Measurements from ENCODE around the gene GALNT15.

- no peak for TF ChIP-seq CTCF (IDR thresholded peaks at IDR 0.05)
- no peak for TF ChIP-seq EP300 (IDR thresholded peaks at IDR 0.05)
Observed at GRCh38 chr3:16236030-16236639, 61.7 kb downstream of the GALNT15 start.

All from stomach (tissue), 4 donors.